HepG2 (cell line): ENCODE results near the gene ASL. TPM values are rescaled to one million over a fixed set of nuclear protein-coding genes. Genes with fewer than 3 reads are reported as not detected.

ENCODE experiments used
- ARID2 ChIP-seq: sonication (generic); formaldehyde crosslinking; IDR thresholded peaks from 2 replicates; pipeline ENCODE4 v1.8.1; 2022; ENCODE audit warnings: mild to moderate bottlenecking, missing genetic modification reagents, borderline replicate concordance
- BRD4 ChIP-seq: sonication (generic); formaldehyde crosslinking; IDR thresholded peaks from 2 replicates; pipeline ENCODE4 v1.4.0; 2020; ENCODE audit warnings: missing genetic modification reagents
- ELF4 ChIP-seq: sonication (generic); formaldehyde crosslinking; IDR thresholded peaks from 2 replicates; pipeline ENCODE4 v1.5.0; 2020; ENCODE audit warnings: missing genetic modification reagents, mild to moderate bottlenecking, moderate library complexity, borderline replicate concordance
- KDM5B ChIP-seq: sonication (generic); formaldehyde crosslinking; IDR thresholded peaks from 2 replicates; pipeline ENCODE4 v1.4.0; 2020; ENCODE audit warnings: missing genetic modification reagents, mild to moderate bottlenecking, borderline replicate concordance
- KLF15 ChIP-seq: sonication (generic); formaldehyde crosslinking; IDR thresholded peaks from 2 replicates; pipeline ENCODE4 v1.8.1; 2023; ENCODE audit warnings: borderline replicate concordance, mild to moderate bottlenecking, inconsistent platforms, missing genetic modification reagents, mixed read lengths
- MXI1 ChIP-seq: IDR thresholded peaks from 3 replicates; pipeline ENCODE4 v1.6.1; 2012; ENCODE audit warnings: low read depth, low read length, inconsistent platforms, borderline replicate concordance
- RELA ChIP-seq: sonication (generic); formaldehyde crosslinking; IDR thresholded peaks from 2 replicates; pipeline ENCODE4 v1.4.0; 2020; ENCODE audit warnings: missing genetic modification reagents
- SP1 ChIP-seq, 2 experiments: fragments of 450-650 bp in 1 of 2; sonication (generic) in 1 of 2; formaldehyde crosslinking in 1 of 2; IDR thresholded peaks; 2 replicates each; pipeline versions ENCODE4 v1.4.0 to v1.6.1; 2016 to 2020; ENCODE audit warnings: missing genetic modification reagents in 1 of 2
- TCF7L2 ChIP-seq: IDR thresholded peaks from 2 replicates; pipeline ENCODE4 v1.6.1; 2011; ENCODE audit warnings: mild to moderate bottlenecking, low read depth, low read length, moderate library complexity
- YEATS4 ChIP-seq: sonication (generic); formaldehyde crosslinking; IDR thresholded peaks from 2 replicates; pipeline ENCODE4 v1.4.0; 2020; ENCODE audit warnings: missing genetic modification reagents, borderline replicate concordance
- ZMYM2 ChIP-seq: sonication (generic); formaldehyde crosslinking; IDR thresholded peaks from 2 replicates; pipeline ENCODE4 v1.8.0; 2022; ENCODE audit warnings: mild to moderate bottlenecking, missing genetic modification reagents
- ZNF274 ChIP-seq: sonication (generic); formaldehyde crosslinking; IDR thresholded peaks from 2 replicates; pipeline ENCODE4 v1.5.1; 2020; ENCODE audit warnings: mild to moderate bottlenecking, missing genetic modification reagents
- ZNF282 ChIP-seq: fragments of 450-650 bp; IDR thresholded peaks from 2 replicates; pipeline ENCODE4 v1.6.1; 2018; ENCODE audit not compliant: partially characterized antibody
- ZNF343 ChIP-seq: sonication (generic); formaldehyde crosslinking; IDR thresholded peaks from 2 replicates; pipeline ENCODE4 v1.4.0; 2020; ENCODE audit warnings: mild to moderate bottlenecking, missing genetic modification reagents
- ZNF530 ChIP-seq: sonication (generic); formaldehyde crosslinking; IDR thresholded peaks from 2 replicates; pipeline ENCODE4 v1.5.0; 2020; ENCODE audit warnings: low read depth, mild to moderate bottlenecking, missing genetic modification reagents
- ZNF577 ChIP-seq: sonication (generic); formaldehyde crosslinking; IDR thresholded peaks from 2 replicates; pipeline ENCODE4 v1.4.0; 2020; ENCODE audit warnings: mild to moderate bottlenecking, low read depth, missing genetic modification reagents, borderline replicate concordance
- ZSCAN12 ChIP-seq: sonication (generic); formaldehyde crosslinking; IDR thresholded peaks from 2 replicates; pipeline ENCODE4 v1.9.0; 2021; ENCODE audit warnings: mild to moderate bottlenecking, missing genetic modification reagents
- ZSCAN9 ChIP-seq: IDR thresholded peaks from 2 replicates; pipeline ENCODE4 v1.6.1; 2016; ENCODE audit warnings: borderline replicate concordance
- polyA plus RNA-seq, 8 experiments: library from polyadenylated mRNA; depleted of rRNA in 3 of 8; stranded (reverse) in 7 of 8; unstranded in 1 of 8; fragments of >200 nt; fragmentation: Illumina TruSeq in 4 of 8; extraction: Trizol in 4 of 8; gene quantifications; 2 replicates each; pipeline versions ENCODE4 v1.2.1 to v1.2.3, GENCODE V29; 2011 to 2016; ENCODE audit warnings: low read depth in 4 of 8, missing spikeins in 1 of 8, mixed read lengths in 1 of 8; ENCODE audit not compliant: insufficient read depth in 1 of 8
- total RNA-seq, 5 experiments: library from RNA; depleted of rRNA; stranded (reverse); fragments of >200 nt; fragmentation: Illumina TruSeq; extraction: Trizol; gene quantifications; 2 replicates each; pipeline ENCODE4 v1.2.3, GENCODE V29; 2016; ENCODE audit warnings: low read depth in 1 of 5
- TF ChIP-seq, protein P1 (sequence below): sonication (generic); formaldehyde crosslinking; IDR thresholded peaks from 2 replicates; pipeline ENCODE4 v1.4.0; 2020; ENCODE audit warnings: missing genetic modification reagents
- TF ChIP-seq, protein P2 (sequence below): IDR thresholded peaks from 2 replicates; pipeline ENCODE4 v1.4.0; 2020; ENCODE audit warnings: mild to moderate bottlenecking, missing genetic modification reagents
- TF ChIP-seq, protein P3 (sequence below): sonication (generic); formaldehyde crosslinking; IDR thresholded peaks from 2 replicates; pipeline ENCODE4 v1.5.1; 2020; ENCODE audit warnings: mild to moderate bottlenecking, missing genetic modification reagents, moderate library complexity
- TF ChIP-seq, protein P4 (sequence below): sonication (generic); formaldehyde crosslinking; IDR thresholded peaks from 2 replicates; pipeline ENCODE4 v1.4.0; 2020; ENCODE audit warnings: low read depth, mild to moderate bottlenecking, missing genetic modification reagents

The ASL gene
- total and polyA plus RNA-seq, 2 of the 13 experiments (the other 11 are each of a cell fraction or from before 2014, with no cell fraction given), result 71.4 to 96.5 TPM

DNA sequence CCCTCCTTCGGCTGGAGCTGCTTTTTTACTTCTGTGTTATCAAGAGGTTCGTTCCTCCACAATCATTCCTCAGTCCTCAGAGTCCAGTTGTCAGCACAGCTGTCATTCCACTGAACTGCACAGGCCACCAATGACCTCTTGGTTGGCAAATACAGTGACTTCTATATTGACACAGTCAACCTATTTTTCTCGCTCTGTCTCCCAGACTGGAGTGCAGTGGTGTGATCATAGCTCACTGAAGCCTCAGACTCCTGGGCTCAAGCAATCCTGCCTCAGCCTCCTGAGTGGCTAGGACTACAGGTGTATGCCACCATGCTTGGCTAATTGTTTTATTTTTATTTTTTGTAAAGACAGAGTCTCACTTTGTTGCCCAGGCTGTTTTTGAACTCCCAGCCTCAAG lies 66.7 kb downstream of the ASL start (continued):
- no peak for TF ChIP-seq TCF7L2
- TF ChIP-seq, protein P1, sequence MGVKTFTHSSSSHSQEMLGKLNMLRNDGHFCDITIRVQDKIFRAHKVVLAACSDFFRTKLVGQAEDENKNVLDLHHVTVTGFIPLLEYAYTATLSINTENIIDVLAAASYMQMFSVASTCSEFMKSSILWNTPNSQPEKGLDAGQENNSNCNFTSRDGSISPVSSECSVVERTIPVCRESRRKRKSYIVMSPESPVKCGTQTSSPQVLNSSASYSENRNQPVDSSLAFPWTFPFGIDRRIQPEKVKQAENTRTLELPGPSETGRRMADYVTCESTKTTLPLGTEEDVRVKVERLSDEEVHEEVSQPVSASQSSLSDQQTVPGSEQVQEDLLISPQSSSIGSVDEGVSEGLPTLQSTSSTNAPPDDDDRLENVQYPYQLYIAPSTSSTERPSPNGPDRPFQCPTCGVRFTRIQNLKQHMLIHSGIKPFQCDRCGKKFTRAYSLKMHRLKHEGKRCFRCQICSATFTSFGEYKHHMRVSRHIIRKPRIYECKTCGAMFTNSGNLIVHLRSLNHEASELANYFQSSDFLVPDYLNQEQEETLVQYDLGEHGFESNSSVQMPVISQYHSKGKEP (CRISPR knock-in tag), result no peak
- TF ChIP-seq KLF15 (CRISPR knock-in tag), result no peak
- TF ChIP-seq MXI1, result peak; percentile 42; the same call in 1 of the 3 replicates
- TF ChIP-seq ZNF274 (CRISPR knock-in tag), result no peak
- TF ChIP-seq, protein P2, sequence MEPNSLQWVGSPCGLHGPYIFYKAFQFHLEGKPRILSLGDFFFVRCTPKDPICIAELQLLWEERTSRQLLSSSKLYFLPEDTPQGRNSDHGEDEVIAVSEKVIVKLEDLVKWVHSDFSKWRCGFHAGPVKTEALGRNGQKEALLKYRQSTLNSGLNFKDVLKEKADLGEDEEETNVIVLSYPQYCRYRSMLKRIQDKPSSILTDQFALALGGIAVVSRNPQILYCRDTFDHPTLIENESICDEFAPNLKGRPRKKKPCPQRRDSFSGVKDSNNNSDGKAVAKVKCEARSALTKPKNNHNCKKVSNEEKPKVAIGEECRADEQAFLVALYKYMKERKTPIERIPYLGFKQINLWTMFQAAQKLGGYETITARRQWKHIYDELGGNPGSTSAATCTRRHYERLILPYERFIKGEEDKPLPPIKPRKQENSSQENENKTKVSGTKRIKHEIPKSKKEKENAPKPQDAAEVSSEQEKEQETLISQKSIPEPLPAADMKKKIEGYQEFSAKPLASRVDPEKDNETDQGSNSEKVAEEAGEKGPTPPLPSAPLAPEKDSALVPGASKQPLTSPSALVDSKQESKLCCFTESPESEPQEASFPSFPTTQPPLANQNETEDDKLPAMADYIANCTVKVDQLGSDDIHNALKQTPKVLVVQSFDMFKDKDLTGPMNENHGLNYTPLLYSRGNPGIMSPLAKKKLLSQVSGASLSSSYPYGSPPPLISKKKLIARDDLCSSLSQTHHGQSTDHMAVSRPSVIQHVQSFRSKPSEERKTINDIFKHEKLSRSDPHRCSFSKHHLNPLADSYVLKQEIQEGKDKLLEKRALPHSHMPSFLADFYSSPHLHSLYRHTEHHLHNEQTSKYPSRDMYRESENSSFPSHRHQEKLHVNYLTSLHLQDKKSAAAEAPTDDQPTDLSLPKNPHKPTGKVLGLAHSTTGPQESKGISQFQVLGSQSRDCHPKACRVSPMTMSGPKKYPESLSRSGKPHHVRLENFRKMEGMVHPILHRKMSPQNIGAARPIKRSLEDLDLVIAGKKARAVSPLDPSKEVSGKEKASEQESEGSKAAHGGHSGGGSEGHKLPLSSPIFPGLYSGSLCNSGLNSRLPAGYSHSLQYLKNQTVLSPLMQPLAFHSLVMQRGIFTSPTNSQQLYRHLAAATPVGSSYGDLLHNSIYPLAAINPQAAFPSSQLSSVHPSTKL (CRISPR knock-in tag), result peak; percentile 90
- no peak for TF ChIP-seq SP1 (IDR thresholded peaks at IDR 0.05)
- TF ChIP-seq SP1 (CRISPR knock-in tag; IDR thresholded peaks at IDR 0.05), result no peak
- no peak for TF ChIP-seq ELF4 (CRISPR knock-in tag)
- no peak for TF ChIP-seq ZNF530
- TF ChIP-seq BRD4 (CRISPR knock-in tag), result no peak
- no peak for TF ChIP-seq RELA
- no peak for TF ChIP-seq YEATS4 (CRISPR knock-in tag)
- no peak for TF ChIP-seq ZNF282
- no peak for TF ChIP-seq KDM5B
- TF ChIP-seq, protein P3, sequence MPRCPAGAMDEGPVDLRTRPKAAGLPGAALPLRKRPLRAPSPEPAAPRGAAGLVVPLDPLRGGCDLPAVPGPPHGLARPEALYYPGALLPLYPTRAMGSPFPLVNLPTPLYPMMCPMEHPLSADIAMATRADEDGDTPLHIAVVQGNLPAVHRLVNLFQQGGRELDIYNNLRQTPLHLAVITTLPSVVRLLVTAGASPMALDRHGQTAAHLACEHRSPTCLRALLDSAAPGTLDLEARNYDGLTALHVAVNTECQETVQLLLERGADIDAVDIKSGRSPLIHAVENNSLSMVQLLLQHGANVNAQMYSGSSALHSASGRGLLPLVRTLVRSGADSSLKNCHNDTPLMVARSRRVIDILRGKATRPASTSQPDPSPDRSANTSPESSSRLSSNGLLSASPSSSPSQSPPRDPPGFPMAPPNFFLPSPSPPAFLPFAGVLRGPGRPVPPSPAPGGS (CRISPR knock-in tag), result no peak
- TF ChIP-seq ZSCAN12 (CRISPR knock-in tag), result no peak
- TF ChIP-seq ZMYM2 (CRISPR knock-in tag), result peak; percentile 29; the same call in 1 of the 2 replicates
- no peak for TF ChIP-seq ARID2 (CRISPR knock-in tag)
- TF ChIP-seq, protein P4, sequence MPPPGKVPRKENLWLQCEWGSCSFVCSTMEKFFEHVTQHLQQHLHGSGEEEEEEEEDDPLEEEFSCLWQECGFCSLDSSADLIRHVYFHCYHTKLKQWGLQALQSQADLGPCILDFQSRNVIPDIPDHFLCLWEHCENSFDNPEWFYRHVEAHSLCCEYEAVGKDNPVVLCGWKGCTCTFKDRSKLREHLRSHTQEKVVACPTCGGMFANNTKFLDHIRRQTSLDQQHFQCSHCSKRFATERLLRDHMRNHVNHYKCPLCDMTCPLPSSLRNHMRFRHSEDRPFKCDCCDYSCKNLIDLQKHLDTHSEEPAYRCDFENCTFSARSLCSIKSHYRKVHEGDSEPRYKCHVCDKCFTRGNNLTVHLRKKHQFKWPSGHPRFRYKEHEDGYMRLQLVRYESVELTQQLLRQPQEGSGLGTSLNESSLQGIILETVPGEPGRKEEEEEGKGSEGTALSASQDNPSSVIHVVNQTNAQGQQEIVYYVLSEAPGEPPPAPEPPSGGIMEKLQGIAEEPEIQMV (CRISPR knock-in tag), result no peak
- TF ChIP-seq ZNF577 (CRISPR knock-in tag), result no peak
- no peak for TF ChIP-seq ZNF343 (CRISPR knock-in tag)
- peak; percentile 66; the same call in 1 of the 2 replicates for TF ChIP-seq ZSCAN9 (CRISPR knock-in tag)
